SU-DHL-6 (cell line): ENCODE results near the gene OR52B6.
"Not testable (repeated sequence)": the region's sequence is repeated elsewhere in the genome, so short reads cannot be mapped to it uniquely, and the experiment has no call there.

Experiments used
- H2AFZ ChIP-seq: fragments of 200-600 bp; sonication (generic); 2 replicates; pipeline ENCODE4 v1.6.1; 2014; ENCODE audit warnings: low read depth, mild to moderate bottlenecking, moderate library complexity, mixed read lengths, antibody characterized with exemption, low read length; ENCODE audit not compliant: severe bottlenecking
- H3F3A ChIP-seq: fragments of 200-600 bp; shearing (Covaris generic); 2 replicates; pipeline ENCODE4 v1.6.0; 2016; ENCODE audit warnings: antibody characterized with exemption, mild to moderate bottlenecking; ENCODE audit not compliant: insufficient read depth
- H3K27ac ChIP-seq: fragments of 200-600 bp; sonication (generic); 2 replicates; pipeline ENCODE4 v1.5.1; 2016; ENCODE audit warnings: low read depth, mild to moderate bottlenecking, low read length, moderate library complexity, mixed read lengths
- H3K27me3 ChIP-seq: fragments of 200-600 bp; sonication (generic), shearing (Covaris generic); 2 replicates; pipeline ENCODE4 v1.6.0; 2014; ENCODE audit warnings: mild to moderate bottlenecking, low read length
- H3K36me3 ChIP-seq: fragments of 200-600 bp; sonication (generic); 2 replicates; pipeline ENCODE4 v1.6.1; 2014; ENCODE audit warnings: mild to moderate bottlenecking, low read length, mixed read lengths
- H3K4me2 ChIP-seq: fragments of 300-600, 200-600 bp; shearing (Covaris generic), sonication (generic); 2 replicates; pipeline ENCODE4 v1.6.0; 2014; ENCODE audit warnings: low read length, low read depth, mild to moderate bottlenecking; ENCODE audit not compliant: poor library complexity, severe bottlenecking
- H3K4me3 ChIP-seq: fragments of 200-600 bp; sonication (generic); 2 replicates; pipeline ENCODE4 v1.5.1; 2014; ENCODE audit warnings: antibody characterized with exemption, low read length, mild to moderate bottlenecking, mixed read lengths; ENCODE audit not compliant: insufficient read depth, poor library complexity, severe bottlenecking
- H3K79me2 ChIP-seq: fragments of 200-600 bp; sonication (generic); 2 replicates; pipeline ENCODE4 v1.6.1; 2014; ENCODE audit warnings: mild to moderate bottlenecking, low read length, moderate library complexity; ENCODE audit not compliant: insufficient read depth
- H3K9ac ChIP-seq: fragments of 200-600 bp; sonication (generic); 2 replicates; pipeline ENCODE4 v1.7.0; 2014; ENCODE audit warnings: mild to moderate bottlenecking, low read length
- H3K9me2 ChIP-seq: fragments of 200-600 bp; sonication (generic); replicated peaks from 2 replicates; pipeline ENCODE4 v1.6.1; 2014; ENCODE audit warnings: low read length; ENCODE audit not compliant: insufficient read depth
- H3K9me3 ChIP-seq: fragments of 200-600 bp; sonication (generic); 2 replicates; pipeline ENCODE4 v1.6.1; 2014; ENCODE audit warnings: low read length, mixed read lengths; ENCODE audit not compliant: insufficient read depth
- H4K20me1 ChIP-seq: fragments of 200-600 bp; sonication (generic); 2 replicates; pipeline ENCODE4 v1.6.1; 2014; ENCODE audit warnings: low read depth, mild to moderate bottlenecking, antibody characterized with exemption, low read length, moderate library complexity, mixed read lengths
- EZH2phosphoT487 ChIP-seq: fragments of 200-600 bp; sonication (generic), shearing (Covaris generic); conservative IDR thresholded peaks from 2 replicates; pipeline ENCODE4 v1.6.1; 2018; ENCODE audit warnings: mild to moderate bottlenecking, antibody characterized with exemption, low read length, moderate library complexity, mixed read lengths
- TF ChIP-seq, protein P1 (sequence below): fragments of 200-600 bp; sonication (generic); IDR thresholded peaks from one replicate; pipeline ENCODE4 v1.5.1; 2017; ENCODE audit warnings: antibody characterized with exemption, mild to moderate bottlenecking, low read length, moderate library complexity; ENCODE audit not compliant: insufficient read depth, poor library complexity, severe bottlenecking

OR52B6 gene

DNA sequence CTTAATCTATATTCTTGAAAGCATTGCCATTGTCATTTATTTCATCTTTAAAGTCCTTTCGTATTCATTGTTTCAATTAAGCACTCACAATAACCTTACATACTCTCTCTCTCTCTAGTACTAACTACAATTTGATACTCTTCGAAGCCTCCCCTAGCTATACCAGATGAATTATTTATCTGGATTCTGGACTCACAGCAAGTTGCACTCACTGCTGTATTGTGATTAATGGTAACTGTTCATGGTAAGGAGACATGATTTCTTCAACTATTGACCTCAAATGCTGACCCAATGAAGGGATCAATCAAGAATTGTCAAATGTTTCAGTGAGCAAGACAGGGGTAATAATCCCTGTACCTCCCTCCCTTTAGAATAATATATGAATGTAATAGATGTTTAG is 6.0 kb upstream of the OR52B6 start:
- Histone ChIP-seq H3K27ac (no peak overlapping the region), H3K79me2 (no peaks in the 10 kb centered on the region), H3K4me2 (no peak overlapping the region), H3K9ac (no peak overlapping the region), H3K9me2 (no peaks in the 10 kb centered on the region), H4K20me1 (no peaks in the 10 kb centered on the region), H3K27me3 (no peaks in the 10 kb centered on the region), H3F3A (no peaks in the 10 kb centered on the region), H3K36me3 (no peaks in the 10 kb centered on the region), H2AFZ (no peak overlapping the region), H3K9me3 (no peaks in the 10 kb centered on the region), H3K4me3 (no peak overlapping the region)
- no peak for TF ChIP-seq EZH2phosphoT487

DNA sequence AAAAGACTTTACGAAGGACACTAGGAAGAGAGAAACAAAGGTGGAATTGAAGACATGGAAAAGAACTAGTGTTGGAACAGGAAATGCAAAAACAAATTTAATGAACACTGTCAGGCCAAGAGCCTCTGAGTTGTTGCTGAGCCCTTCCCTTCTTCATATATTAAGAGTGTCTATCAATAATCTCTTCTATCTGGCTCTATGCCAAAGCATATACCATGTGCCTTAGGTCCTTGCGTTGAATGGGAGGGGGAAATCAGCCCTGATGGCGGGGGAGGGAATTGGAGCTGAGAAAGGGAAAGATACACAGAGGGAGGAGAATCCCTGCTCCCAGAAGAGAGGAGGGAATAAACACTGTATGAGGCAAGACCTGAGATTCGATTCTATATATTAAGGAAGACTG is 5.5 kb upstream of the OR52B6 start:
- Histone ChIP-seq H3K4me2 (no peak overlapping the region), H3K27me3 (no peaks in the 10 kb centered on the region), H3K36me3 (no peaks in the 10 kb centered on the region), H3K9ac (no peak overlapping the region), H3K9me2 (no peaks in the 10 kb centered on the region), H3K4me3 (no peak overlapping the region), H3F3A (no peaks in the 10 kb centered on the region), H2AFZ (no peak overlapping the region), H3K27ac (no peak overlapping the region), H4K20me1 (no peaks in the 10 kb centered on the region), H3K79me2 (no peaks in the 10 kb centered on the region), H3K9me3 (no peaks in the 10 kb centered on the region)
- TF ChIP-seq, protein P1, sequence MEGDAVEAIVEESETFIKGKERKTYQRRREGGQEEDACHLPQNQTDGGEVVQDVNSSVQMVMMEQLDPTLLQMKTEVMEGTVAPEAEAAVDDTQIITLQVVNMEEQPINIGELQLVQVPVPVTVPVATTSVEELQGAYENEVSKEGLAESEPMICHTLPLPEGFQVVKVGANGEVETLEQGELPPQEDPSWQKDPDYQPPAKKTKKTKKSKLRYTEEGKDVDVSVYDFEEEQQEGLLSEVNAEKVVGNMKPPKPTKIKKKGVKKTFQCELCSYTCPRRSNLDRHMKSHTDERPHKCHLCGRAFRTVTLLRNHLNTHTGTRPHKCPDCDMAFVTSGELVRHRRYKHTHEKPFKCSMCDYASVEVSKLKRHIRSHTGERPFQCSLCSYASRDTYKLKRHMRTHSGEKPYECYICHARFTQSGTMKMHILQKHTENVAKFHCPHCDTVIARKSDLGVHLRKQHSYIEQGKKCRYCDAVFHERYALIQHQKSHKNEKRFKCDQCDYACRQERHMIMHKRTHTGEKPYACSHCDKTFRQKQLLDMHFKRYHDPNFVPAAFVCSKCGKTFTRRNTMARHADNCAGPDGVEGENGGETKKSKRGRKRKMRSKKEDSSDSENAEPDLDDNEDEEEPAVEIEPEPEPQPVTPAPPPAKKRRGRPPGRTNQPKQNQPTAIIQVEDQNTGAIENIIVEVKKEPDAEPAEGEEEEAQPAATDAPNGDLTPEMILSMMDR, result no peak
- TF ChIP-seq EZH2phosphoT487, result no peak

DNA sequence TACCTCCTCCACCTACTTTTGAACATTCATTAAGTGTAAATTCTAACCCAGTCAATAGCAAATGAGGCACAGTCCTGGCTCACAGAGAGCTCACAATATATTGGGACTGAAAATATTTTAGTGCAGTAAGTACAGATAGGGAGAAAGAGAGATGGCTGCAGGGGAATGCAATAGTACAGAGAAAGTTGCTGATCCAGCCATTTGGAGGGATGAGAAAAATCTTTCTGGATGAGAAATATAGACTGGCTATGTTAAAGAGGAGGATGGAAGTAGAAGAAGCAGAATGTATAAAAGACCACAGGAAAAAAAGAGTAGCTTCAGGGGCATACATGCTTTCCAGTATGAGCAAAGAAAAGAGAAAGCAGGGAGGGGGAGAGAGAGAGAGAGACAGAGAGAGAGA is 3.6 kb upstream of the OR52B6 start:
- no peak overlapping the region for H2AFZ ChIP-seq
- TF ChIP-seq, protein P1, result no peak
- no peak for TF ChIP-seq EZH2phosphoT487
- H3K27me3 ChIP-seq, result no peaks in the 10 kb centered on the region
- H3K4me3 ChIP-seq, result no peak overlapping the region
- no peak overlapping the region for H3K27ac ChIP-seq
- no peaks in the 10 kb centered on the region for H3K79me2 ChIP-seq
- no peaks in the 10 kb centered on the region for H3K9me2 ChIP-seq
- no peaks in the 10 kb centered on the region for H3F3A ChIP-seq
- no peaks in the 10 kb centered on the region for H4K20me1 ChIP-seq
- H3K36me3 ChIP-seq, result no peaks in the 10 kb centered on the region
- H3K4me2 ChIP-seq, result no peak overlapping the region
- H3K9me3 ChIP-seq, result no peaks in the 10 kb centered on the region
- H3K9ac ChIP-seq, result no peak overlapping the region

DNA sequence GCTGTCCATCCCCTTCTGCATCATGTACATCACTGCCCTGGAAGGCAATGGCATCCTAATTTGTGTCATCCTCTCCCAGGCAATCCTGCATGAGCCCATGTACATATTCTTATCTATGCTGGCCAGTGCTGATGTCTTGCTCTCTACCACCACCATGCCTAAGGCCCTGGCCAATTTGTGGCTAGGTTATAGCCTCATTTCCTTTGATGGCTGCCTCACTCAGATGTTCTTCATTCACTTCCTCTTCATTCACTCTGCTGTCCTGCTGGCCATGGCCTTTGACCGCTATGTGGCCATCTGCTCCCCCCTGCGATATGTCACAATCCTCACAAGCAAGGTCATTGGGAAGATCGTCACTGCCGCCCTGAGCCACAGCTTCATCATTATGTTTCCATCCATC is 337 bp downstream of the OR52B6 start:
- Histone ChIP-seq H3K9me2 (no peaks in the 10 kb centered on the region), H3K79me2 (no peaks in the 10 kb centered on the region), H3K4me2 (no peak overlapping the region), H3K36me3 (no peaks in the 10 kb centered on the region), H3K27ac (no peak overlapping the region), H3K9me3 (no peaks in the 10 kb centered on the region), H3K27me3 (no peaks in the 10 kb centered on the region; the same call in 1 of the 2 replicates), H2AFZ (no peak overlapping the region), H3K4me3 (no peak overlapping the region), H3K9ac (no peak overlapping the region), H4K20me1 (no peaks in the 10 kb centered on the region), H3F3A (no peaks in the 10 kb centered on the region)
- TF ChIP-seq, protein P1, result no peak
- TF ChIP-seq EZH2phosphoT487, result no peak

DNA sequence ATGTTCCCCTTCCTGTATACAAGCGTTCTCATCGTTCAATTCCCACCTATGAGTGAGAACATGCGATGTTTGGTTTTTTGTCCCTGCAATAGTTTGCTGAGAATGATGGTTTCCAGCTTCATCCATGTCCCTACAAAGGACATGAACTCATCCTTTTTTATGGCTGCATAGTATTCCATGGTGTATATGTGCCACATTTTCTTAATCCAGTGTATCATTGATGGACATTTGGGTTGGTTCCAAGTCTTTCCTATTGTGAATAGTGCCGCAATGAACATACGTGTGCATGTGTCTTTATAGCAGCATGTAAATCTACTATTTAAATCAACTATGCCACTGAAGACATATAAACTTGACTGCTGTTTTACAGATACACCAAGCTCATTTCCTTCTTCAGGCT is 3.8 kb downstream of the OR52B6 start:
- H3K27ac ChIP-seq, H3K4me2 ChIP-seq, H3K9ac ChIP-seq, H3K4me3 ChIP-seq, H3K9me3 ChIP-seq, H3F3A ChIP-seq, H3K9me2 ChIP-seq, H3K79me2 ChIP-seq, H3K36me3 ChIP-seq, H4K20me1 ChIP-seq, H3K27me3 ChIP-seq, H2AFZ ChIP-seq: not testable (repeated sequence)

DNA sequence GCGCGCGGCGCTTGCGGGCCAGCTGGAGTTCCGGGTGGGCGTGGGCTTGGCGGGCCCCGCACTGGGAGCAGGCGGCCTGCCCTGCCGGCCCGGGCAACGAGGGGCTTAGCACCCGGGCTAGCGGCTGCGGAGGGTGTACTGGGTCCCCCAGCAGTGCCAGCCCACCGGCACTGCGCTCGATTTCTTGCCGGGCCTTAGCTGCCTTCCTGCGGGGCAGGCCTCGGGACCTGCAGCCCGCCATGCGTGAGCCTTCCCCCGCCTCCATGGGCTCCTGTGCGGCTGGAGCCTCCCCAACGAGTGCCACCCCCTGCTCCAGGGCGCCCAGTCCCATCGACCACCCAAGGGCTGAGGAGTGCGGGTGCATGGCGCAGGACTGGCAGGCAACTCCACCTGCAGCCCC is 9.2 kb downstream of the OR52B6 start:
- not testable (repeated sequence) for H3K9me3 ChIP-seq, H4K20me1 ChIP-seq, H3K27me3 ChIP-seq, H3K9ac ChIP-seq, H3K27ac ChIP-seq, H3K4me3 ChIP-seq, H3K36me3 ChIP-seq, H3F3A ChIP-seq, H3K9me2 ChIP-seq, H3K79me2 ChIP-seq, H3K4me2 ChIP-seq, H2AFZ ChIP-seq
